Dermis blood vessel endothelial cell (primary cell): ENCODE measurements around the gene ARHGEF28. TPM values are rescaled to one million over a fixed set of nuclear protein-coding genes. Genes with fewer than 3 reads are reported as not detected.

Source experiments
- DNase-seq: peaks from one replicate; pipeline ENCODE4 v3.0.0; 2010
- total RNA-seq: library from RNA; depleted of rRNA; stranded (reverse); fragments of >200 nt; gene quantifications from 2 replicates; pipeline ENCODE4 v1.2.3, GENCODE V29; 2014

The ARHGEF28 gene
- total RNA-seq, 1 donor from 2014 or later = 151 TPM

DNA sequence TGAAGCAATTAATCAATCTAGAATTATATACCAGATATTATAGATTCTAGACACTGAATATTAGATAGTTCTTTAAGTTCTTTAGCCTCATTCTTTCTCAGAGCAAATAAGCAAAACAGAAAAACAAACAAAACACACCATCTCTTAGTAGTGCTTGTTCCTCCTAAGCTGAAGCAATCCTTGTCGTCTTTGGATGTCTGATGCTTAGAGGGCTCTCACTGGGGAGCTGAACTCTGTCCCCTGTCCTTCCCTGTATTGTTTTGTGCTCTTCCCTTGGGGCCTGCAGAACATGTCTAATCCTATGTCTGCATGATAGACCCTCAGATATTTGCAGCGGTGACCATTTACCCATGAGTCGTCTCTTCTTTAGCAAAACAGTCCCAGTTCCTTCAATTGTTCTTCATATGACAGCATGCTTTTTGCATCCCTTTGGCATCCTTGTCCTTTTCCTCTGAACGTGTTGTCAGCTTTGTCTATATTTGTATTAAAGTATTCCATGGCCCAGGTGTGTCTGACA, 114.3 kb downstream of the ARHGEF28 start:
- DNase-seq = peak; percentile 59

- peak; percentile 33 for DNase-seq
These were observed 117.2 kb downstream of the ARHGEF28 start for GRCh38 chr5:73743161-73743560.

DNA sequence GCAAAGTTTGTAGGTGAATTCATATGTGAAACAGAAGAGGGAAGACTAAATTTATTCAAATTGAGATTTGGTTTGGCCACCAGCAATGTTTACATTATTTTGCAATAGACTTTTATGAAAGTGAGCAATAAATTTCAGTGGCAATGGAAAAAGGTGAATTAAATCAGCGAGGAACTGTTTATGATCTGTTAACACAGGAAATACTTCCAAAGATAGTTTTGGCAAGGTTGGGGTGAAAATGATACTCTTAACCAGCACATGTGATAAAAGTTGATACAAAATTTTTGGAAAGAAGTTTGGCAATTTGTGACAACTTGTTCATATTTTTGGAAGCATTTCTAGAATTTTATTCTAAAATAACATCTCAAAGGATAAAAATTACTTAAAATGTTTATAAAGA, 119.8 kb downstream of the ARHGEF28 start:
- no peak for DNase-seq

GRCh38 chr5:73746608-73747007, 120.6 kb downstream of the ARHGEF28 start:
- DNase-seq = no peak

DNA sequence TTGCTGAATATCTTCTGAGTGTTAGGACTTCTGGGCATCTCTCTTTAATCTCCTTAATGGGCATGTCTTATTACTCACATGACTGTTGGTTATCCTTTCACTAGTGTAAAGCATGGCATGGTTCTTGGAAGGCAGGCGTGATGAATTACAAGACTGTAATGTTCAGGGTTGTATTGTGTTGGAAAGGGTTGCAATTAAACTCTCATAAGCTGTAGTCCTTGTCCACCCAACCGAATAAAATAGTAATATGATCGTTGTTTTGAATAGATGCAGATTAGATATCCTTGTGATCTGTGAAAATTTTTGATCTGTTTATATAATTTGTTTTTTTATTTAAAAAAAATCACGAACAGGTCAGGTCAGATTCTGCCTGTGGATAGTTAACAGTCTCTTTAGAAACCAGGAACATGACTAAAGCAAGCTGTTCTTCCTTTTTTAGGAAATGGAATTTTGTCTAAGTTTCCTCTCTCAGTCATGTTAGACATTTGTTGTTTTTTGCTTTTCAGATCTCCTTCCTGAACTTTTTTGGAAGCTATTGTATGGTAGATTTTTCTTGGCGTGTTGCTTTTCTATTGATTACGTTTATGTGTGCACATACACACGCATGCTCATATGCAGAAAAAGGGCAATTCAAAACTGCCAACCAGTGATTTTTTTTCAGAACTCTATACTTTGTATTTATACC, 121.8 kb downstream of the ARHGEF28 start:
- peak; percentile 71 for DNase-seq

DNA sequence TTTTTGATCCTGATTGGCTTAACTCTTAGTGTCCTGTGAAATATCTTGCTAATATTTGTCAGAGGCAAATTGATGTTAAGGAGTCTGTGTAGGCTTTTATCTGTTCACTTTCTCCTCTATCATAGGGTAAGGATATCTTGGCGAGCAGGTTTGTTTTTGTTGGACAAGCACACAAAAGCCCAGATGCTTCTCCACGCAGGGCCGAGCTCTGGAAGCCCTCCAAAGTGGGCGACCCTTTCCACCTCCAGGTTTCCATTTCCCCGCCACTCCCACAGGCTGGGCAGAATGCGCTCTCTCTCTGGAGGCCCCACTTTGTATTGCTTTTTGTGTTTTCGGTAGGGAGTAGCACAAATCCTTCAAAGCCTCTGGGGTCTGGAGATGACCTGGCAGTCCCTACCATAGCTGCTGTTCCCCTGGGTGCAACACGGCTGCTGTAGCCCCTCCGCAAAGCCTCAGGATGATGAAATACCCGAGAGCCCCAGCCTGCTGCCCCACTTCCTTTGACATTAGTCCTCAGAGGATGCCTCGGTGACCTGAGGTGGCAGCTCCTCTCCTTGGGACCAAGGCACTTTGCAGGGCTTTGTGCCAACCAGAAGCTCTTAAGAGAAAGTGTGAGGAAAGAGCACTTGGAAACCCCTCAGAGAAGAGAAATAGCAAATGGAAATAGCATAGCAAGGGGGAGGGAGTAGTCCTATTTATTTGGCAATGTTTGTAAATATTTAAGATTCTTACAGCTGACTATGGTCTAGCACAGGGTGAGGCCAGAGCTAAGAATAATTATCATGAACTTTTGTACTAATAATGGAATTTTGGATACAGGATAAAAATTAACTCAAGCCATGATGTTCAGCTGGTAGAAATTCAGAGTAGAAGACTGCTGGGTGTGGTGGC, 122.8 kb downstream of the ARHGEF28 start:
- peak; percentile 81 for DNase-seq

DNA sequence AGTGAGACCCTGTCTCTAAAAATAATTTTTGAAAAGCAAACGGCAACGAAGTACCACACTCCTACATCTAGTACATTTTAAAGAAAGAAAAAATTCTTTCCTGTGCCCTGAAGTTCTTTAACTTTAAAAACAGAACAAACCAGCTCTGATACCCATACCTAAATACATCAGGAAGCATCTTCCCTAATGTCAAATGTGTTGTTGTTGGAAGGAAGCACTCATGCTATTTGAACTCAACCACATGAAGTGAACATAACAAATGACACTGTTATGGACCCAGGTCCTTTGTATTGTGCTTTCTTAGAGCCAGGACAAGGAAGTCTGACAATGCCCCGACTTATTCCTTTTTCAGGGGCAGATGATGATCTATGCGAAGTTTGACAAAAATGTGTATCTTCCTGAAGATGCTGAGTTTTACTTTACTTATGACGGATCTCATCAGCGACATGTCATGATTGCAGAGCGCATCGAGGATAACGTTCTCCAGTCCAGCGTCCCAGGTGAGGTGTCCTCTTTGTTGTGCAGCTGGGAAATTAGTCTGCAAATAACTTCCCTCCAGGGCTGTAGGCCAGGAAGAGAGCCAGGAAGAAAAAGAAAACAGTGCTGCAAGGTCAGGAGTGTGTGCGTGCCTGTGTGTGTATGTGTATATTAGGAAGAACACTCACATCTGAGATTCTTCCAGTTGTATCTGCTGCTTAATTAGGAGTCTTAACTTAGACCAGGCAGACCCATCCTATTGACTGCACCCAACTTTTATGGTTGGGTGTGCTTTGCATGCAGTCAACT, 123.7 kb downstream of the ARHGEF28 start:
- peak; percentile 63 for DNase-seq

- DNase-seq = no peak
These were observed 125.4 kb downstream of the ARHGEF28 start for GRCh38 chr5:73751254-73751914.

DNA sequence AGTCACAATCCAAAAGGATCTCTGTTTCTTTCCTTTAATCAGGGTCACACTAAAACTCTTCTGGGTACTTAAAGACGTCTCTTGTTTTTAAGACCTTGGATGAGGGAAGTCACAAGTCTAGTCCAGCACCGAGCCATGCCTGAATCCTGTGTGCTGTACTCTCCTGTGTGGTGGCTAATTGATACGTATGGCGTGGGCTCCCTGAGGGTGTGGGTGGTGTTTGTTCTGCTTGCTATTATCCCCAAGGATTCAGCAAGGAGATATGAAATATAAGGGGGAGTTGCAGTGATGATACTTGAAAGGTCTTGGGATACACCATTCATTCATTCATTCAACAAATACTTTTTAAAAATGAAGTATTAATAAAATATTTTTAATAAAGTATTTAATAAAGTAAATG, 128.3 kb downstream of the ARHGEF28 start:
- DNase-seq = no peak

DNA sequence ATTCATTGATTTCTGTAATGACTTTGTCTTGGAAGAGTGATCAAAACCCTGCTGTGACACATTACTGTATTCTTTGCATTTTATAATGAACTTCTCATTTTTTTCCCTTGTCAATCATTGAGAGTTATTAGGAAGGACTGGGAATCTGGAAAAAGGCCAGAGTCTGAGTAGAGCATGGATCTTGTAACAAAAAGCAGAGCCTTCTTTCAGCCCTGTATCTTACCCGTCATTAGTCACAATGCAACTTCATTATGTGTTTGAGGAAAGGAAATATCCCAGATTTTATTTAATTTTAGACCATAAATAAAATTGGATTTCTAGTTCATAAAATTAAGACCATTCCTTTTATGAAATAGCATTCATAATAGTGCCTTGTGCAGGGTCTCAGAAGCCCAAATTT, 131.4 kb downstream of the ARHGEF28 start:
- no peak for DNase-seq

DNA sequence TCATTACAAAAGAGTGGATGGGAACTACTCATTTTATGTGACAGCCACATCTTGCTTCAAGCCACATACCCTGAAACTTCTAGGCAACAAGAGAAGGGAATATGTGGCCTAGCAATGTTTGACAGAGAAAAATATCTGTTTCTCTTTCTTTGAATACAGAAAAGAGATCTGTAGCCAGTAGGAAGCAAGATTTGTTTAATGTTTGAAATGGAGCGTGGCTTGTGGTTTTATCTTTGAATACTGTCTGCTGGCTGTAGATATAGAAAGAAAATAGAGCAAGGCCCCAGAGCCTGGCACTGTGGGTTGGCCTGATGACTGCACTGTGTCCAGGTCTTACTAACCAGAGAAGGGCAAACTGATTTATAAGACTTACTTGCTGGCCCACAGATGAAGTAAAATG, 133.8 kb downstream of the ARHGEF28 start:
- DNase-seq = no peak

GRCh38 chr5:73763300-73764032, 137.5 kb downstream of the ARHGEF28 start:
- DNase-seq = no peak

GRCh38 chr5:73764586-73764985, 138.6 kb downstream of the ARHGEF28 start:
- DNase-seq = peak; percentile 35

DNA sequence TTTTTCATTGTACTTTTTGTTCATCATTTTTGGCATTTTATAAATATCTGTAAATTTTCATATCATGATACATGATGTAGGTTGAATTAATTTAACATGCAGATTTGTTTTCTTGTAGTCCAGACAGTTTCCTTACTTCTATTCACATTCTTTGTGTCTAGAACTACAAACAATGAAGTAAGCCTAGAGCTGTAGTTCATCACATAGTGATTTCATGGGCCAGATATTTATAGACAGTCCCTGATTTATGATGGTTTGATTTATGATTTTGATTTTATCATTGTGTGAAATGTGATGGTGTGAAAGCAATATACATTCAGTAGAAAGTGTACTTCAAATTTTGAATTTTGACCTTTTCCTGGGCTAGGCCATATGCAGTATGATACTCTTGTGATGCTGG, 139.0 kb downstream of the ARHGEF28 start:
- no peak for DNase-seq

DNA sequence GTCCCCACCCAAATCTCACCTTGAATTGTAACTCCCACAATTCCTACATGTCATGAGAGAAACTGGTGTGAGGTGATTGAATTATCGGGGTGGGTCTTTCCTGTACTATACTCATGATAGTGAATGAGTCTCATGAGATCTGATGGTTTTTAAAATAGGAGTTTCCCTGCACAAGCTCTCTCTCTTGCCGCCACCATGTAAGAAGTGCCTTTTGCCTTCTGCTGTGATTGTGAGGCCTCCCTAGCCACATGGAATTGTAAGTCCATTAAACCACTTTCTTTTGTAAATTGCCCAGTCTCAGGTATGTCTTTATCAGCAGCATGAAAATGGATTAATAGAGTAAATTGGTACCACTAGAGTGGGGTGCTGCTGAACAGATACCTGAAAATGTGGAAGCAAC, 140.9 kb downstream of the ARHGEF28 start:
- DNase-seq = no peak

DNA sequence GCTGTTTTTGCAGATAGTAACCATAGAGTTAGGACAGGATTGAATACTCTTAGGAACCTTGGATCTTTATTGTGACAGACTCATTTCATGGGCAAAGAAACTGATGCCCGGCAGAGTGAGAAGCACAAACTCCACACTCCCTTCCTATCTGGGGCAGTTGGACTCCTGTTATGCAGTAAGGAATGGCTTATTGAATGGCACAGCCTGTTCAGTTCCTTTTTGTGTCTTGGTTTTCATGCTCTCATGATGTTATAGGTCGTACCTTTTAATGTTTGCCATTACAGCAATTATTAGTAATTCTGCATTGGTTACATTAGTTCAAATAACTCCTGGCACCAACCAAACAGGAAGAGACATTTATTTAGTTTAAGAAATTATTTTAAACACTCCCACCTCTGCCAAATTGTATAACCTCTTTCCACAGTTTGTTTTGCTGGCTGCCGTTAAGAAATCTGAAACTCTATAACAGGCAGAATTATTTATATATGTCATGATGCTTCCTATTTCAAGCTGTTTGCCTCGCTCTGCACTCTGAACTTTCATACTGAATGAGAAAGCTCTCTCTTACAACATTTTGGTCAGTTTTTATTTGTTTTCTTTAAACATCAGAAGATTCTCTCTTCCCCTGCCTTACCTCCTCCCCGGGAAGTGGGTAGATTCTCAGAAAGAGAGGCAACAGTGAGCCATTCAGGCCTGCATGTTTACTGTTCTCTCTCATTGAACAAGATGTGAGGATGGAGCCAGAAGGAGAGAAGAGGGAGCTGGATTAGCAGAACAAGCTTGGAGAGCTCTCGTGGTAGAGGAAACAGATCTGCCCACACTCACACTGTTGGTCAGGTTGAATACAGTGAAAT, 144.4 kb downstream of the ARHGEF28 start:
- no peak for DNase-seq

DNA sequence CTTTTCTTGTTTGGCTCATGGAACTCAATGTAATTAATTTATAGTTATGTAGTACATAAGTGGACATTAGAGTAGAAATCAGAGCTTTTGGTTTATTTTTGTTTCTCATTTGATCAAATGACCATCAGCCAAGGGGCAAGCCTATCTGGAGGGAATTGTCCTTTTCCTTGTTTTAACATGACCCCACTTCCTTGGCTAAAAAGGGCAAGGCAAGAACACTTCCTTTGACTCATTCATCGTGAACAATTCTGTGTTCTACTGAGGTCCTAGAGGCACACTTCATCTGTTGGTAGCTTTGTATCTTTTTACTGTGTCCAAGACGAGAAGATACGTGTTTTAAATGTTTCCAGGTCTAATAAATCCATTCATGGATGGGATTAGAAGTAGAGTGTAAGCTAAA, 148.9 kb downstream of the ARHGEF28 start:
- DNase-seq = peak; percentile 88

DNA sequence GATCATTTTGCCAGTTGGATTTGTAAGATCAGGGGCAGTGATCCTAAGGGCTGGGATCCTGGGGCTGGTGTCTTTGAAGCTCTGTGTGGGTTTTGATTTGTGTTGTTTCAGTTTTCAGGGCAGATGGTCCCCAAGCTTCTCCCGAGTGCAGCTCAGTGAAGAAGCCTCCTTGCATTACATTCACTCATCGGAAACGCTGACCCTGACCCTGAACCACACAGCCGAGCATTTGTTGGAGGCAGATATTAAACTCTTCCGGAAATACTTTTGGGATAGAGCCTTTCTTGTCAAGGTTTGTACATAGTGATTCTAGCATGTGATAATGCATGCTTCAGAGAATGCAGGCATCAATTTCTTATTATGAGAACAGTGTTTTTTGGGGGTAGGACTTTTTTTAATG, 150.4 kb downstream of the ARHGEF28 start:
- DNase-seq = no peak

DNA sequence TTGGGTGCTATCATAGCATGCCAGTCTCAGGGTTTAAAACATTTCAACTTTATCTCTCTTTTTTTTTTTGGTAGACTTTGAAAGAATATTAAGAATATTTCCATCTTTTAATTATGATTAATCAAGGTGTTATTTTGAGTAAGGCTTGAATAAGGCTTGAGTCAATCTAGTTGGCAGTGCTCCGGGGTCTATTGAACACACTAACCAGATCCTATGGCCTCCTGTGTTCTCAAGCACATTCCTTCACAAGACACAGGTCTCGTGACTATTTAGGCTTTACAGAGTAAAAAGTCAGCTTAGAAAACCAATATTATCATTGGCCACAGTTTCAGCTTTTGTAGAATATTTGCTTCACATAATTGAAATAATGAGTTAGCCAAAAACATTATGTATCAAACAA, 151.2 kb downstream of the ARHGEF28 start:
- no peak for DNase-seq

DNA sequence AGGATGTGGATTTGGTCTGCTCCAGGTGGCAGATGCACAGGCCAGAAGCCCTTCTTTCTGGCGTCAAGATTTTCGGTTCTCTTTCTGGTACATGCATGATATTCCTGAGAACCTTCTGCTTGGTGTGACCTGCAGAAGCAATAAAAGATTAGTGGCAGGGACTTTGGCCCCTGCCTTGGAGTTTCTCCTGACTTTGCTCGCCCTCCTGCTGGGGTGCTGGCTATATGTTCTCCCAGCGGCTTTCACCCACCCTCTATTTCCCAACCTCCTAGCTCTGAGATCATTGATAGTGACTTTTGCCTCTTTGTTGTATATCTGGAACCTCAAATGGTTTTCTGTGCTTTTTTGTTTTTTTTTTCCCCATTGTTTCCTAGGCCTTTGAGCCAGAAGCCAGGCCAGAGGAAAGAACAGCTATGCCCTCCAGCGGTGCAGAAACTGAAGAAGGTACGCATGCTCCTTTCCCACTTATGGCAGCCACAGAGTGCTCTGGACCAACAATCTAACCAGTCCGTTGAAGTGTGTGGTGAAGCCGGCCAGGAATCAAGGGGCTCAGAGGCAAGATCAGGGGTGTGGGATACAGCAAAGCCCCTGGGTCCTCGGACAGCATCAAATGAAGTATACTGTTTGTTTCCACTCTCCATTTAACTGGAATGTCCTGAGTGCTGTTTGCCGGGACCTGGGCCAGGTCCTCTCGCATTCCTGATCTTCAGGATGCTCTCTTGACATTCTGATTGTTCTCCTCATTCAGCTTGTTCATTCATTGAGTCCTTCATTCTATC, 154.5 kb downstream of the ARHGEF28 start:
- DNase-seq = peak; percentile 50
